HUES48 (cell line): Measurements from ENCODE around the gene ZDHHC22.
"Not testable (repeated sequence)": the region's sequence is repeated elsewhere in the genome, so short reads cannot be mapped to it uniquely, and the experiment has no call there.

Source experiments
- H3K27ac ChIP-seq: one replicate; pipeline ENCODE4 v1.7.0; 2013; ENCODE audit warnings: low read depth, low read length, inconsistent platforms
- H3K27me3 ChIP-seq: 2 replicates; pipeline ENCODE4 v1.6.1; 2013; ENCODE audit warnings: mild to moderate bottlenecking, low read length; ENCODE audit not compliant: control insufficient read depth, insufficient read depth
- H3K36me3 ChIP-seq: 2 replicates; pipeline ENCODE4 v1.6.1; 2013; ENCODE audit warnings: low read length; ENCODE audit not compliant: control insufficient read depth, insufficient read depth
- H3K4me1 ChIP-seq: 2 replicates; pipeline ENCODE4 v1.6.1; 2013; ENCODE audit warnings: mild to moderate bottlenecking, low read length; ENCODE audit not compliant: control insufficient read depth, insufficient read depth
- H3K4me3 ChIP-seq: 2 replicates; pipeline ENCODE4 v1.5.1; 2013; ENCODE audit warnings: mild to moderate bottlenecking, low read depth, low read length
- H3K9ac ChIP-seq: 2 replicates; pipeline ENCODE4 v1.6.1; 2013; ENCODE audit warnings: mild to moderate bottlenecking, low read depth, low read length, moderate library complexity
- H3K9me3 ChIP-seq: 2 replicates; pipeline ENCODE4 v1.6.1; 2013; ENCODE audit warnings: low read length; ENCODE audit not compliant: control insufficient read depth, insufficient read depth

ZDHHC22 gene

DNA sequence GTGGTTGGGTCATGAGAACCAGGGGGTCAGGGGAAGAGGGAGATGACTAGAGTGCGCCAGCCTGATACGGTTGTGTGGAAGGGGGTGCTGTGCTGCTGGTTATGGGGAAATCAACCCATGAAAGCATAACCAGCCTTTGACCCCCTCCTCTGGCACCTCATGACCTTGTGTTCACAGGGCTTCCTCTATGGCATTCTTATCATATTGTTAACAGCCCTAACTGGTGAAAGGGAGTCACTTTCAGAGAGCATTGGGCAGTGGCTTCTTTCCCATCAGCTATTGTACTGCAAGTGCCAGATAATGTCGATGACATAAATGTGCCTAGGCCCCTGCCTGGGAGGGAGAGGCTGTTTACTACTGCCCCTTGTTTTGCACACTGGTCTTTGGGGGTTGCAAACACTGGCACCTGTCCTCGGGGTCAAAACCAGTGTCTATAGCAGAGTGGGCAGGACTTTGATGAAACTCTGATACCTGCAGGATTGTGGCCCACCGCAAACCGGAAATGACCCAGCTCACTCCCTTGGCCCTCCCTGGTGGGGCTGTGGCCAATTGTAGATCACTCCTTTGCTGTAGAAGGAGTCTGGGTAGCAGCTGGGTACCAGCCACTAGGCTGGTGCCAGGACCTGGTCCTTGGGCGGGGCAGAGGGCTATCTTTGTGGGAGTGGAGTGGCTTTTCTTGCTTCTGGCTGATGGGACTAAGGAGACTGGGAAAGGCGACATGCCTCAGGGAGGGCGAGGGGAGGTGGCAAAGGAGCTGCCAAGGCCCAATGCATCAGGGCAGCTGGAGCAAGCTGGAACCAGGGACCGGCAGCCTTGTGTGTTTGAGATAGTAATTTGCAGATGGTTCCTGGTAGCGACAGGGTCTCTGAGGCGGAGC, 39.4 kb upstream of the ZDHHC22 start:
- no peak overlapping the region for H3K9ac ChIP-seq
- no peak overlapping the region for H3K27ac ChIP-seq
- peaks cover 6% of the 10 kb centered on the region; the same call in 1 of the 2 replicates for H3K27me3 ChIP-seq
- H3K4me3 ChIP-seq: peak overlapping the region; percentile 37; the same call in 1 of the 2 replicates
- H3K36me3 ChIP-seq: no peaks in the 10 kb centered on the region
- H3K9me3 ChIP-seq: no peaks in the 10 kb centered on the region
- peaks cover 7% of the 10 kb centered on the region; the same call in 1 of the 2 replicates for H3K4me1 ChIP-seq

DNA sequence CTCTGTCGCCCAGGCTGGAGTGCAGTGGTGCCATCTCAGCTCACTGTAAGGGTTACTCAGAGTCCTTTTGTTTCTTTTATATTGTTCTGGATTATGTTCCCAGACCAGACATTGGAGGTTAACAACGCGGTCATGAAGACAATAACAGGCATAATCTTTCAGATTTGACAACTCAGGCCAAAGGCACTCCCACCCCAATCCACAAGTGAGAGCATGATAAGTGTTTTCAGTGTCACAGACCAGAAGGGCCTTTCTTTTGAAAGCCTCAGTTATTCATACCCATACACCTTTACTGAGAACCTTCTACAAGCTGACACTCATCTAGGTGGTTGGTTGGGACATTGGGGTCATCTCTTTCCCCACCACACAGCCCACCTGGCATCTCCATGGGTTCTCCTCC, 37.1 kb upstream of the ZDHHC22 start:
- peaks cover 7% of the 10 kb centered on the region; the same call in 1 of the 2 replicates for H3K4me1 ChIP-seq
- no peaks in the 10 kb centered on the region for H3K36me3 ChIP-seq
- no peak overlapping the region for H3K9ac ChIP-seq
- H3K4me3 ChIP-seq: no peak overlapping the region
- no peak overlapping the region for H3K27ac ChIP-seq
- H3K9me3 ChIP-seq: no peaks in the 10 kb centered on the region
- peaks cover 6% of the 10 kb centered on the region; the same call in 1 of the 2 replicates for H3K27me3 ChIP-seq

DNA sequence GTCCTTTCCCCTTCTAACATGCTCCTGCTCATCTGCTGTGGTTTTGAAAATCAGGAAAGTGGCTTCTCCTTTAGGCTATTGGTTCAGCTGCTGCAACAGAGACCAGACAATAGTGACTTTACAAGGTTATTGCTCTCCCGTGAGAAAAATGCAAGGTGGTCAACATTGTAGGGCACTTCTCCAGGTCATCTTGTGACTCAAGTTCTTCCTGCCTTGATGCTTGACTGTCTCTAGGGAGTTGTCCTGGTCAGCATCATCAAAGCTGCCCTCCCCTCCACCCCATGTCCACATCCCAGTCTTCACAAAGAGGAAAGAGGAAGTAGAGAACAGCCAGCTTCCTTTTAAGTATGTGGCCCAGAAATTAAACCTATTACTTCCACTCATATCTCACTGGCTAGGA, 36.1 kb upstream of the ZDHHC22 start:
- peaks cover 3% of the 10 kb centered on the region; the same call in 1 of the 2 replicates for H3K27me3 ChIP-seq
- H3K9me3 ChIP-seq: no peaks in the 10 kb centered on the region
- H3K4me3 ChIP-seq: no peak overlapping the region
- peaks cover 7% of the 10 kb centered on the region; the same call in 1 of the 2 replicates for H3K4me1 ChIP-seq
- no peak overlapping the region for H3K27ac ChIP-seq
- no peaks in the 10 kb centered on the region for H3K36me3 ChIP-seq
- no peak overlapping the region for H3K9ac ChIP-seq

DNA sequence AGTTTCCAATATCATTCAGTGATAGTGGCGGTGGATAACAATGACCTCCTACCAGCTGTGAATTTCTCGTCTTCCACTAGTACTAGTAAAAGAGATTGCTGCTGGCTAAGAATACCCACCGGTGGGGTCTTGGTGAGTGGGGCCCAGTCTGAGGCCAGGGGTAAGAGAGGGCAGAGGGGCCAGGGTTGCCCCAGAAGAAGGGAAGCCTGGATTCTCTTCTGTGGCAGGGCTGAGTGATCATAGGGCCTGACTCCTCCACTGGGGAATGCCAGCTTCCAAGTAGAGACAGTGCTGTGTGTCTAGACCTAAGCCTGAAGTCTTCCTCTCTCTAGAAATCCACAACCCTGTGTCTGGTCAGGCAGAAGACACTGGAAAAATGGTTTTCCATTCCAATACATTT, 34.3 kb upstream of the ZDHHC22 start:
- H3K36me3 ChIP-seq: no peaks in the 10 kb centered on the region

DNA sequence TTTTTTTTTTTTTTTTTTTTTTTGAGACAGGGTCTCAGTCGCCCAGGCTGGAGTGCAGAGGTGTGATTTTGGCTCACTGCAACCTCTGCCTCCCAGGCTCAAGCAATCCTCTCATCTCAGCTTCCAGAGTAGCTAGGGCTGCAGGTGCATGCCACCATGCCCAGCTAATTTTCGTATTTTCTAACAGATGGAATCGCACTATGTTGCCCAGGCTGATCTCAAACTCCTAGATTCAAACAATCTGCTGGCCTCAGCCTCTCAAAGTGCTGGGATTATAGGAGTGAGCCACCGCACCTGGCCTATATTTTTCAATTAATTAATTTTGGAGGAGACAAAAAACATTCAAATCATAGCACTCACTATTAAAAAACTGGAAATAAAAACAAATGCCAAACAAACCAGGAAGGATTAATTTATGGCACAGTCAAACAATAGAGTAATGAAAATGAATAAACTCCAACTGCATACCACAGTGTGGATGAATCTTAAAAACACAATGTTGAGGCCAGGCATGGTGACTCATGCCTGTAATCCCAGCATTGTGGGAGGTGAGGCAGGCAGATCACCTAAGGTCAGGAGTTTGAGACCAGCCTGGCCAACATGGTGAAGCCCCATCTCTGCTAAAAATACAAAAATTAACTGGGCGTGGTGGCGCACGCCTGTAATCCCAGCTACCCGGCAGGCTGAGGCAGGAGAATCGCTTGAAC, 32.5 kb upstream of the ZDHHC22 start:
- not testable (repeated sequence) for H3K4me3 ChIP-seq, H3K9me3 ChIP-seq, H3K27me3 ChIP-seq, H3K36me3 ChIP-seq, H3K4me1 ChIP-seq, H3K27ac ChIP-seq, H3K9ac ChIP-seq

More for the DNA sequence above, 34.3 kb upstream of the ZDHHC22 start:
- Histone ChIP-seq H3K27ac (no peak overlapping the region), H3K27me3 (no peaks in the 10 kb centered on the region), H3K9ac (no peak overlapping the region), H3K4me1 (peaks cover 2% of the 10 kb centered on the region; the same call in 1 of the 2 replicates), H3K4me3 (no peak overlapping the region), H3K9me3 (no peaks in the 10 kb centered on the region)

DNA sequence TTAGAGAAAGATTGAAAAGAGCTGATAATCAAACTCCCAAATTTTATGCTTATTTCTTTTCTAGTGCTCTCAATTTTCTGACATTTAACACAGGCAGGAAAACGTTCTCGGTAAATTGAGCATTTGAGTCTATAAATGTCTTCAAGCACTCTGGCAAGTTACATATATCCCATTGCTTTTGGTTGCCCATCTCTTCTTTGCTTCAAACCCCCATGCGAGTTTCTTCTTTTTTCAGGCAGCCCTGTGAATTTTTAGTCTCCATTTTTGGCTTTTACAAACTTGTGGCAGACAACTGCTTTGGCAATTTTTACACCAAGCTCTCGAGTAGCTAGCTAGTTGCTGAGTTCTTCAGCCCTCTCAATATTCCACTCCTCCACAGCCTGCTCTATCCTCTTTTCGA, 31.3 kb upstream of the ZDHHC22 start:
- H3K27me3 ChIP-seq: no peaks in the 10 kb centered on the region
- peaks cover 7% of the 10 kb centered on the region; the same call in 1 of the 2 replicates for H3K9me3 ChIP-seq
- H3K27ac ChIP-seq: no peak overlapping the region
- no peak overlapping the region for H3K9ac ChIP-seq
- H3K4me3 ChIP-seq: no peak overlapping the region
- no peaks in the 10 kb centered on the region for H3K36me3 ChIP-seq
- H3K4me1 ChIP-seq: no peaks in the 10 kb centered on the region

DNA sequence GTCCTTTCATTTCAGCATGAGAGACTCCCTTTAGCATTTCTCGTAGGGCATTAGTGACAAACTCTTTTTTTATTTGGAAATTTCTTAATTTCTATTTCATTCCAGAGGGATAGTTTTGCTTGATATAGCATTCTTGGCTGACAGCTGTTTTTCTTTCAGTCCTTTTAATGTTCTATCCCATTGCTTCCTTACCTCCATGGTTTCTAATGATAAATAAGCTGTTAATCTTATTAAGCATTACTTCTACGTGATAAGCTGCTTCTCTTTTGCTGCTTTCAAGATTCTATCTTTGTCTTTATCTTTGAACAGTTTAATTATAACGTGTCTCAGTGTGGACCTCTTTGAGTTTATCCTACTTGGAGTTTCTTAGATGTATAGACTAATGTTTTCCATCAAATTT, 28.5 kb upstream of the ZDHHC22 start:
- H3K9me3 ChIP-seq: peaks cover 7% of the 10 kb centered on the region; the same call in 1 of the 2 replicates
- H3K36me3 ChIP-seq: no peaks in the 10 kb centered on the region
- no peaks in the 10 kb centered on the region for H3K4me1 ChIP-seq
- no peak overlapping the region for H3K27ac ChIP-seq
- H3K9ac ChIP-seq: no peak overlapping the region
- no peaks in the 10 kb centered on the region for H3K27me3 ChIP-seq
- no peak overlapping the region for H3K4me3 ChIP-seq

DNA sequence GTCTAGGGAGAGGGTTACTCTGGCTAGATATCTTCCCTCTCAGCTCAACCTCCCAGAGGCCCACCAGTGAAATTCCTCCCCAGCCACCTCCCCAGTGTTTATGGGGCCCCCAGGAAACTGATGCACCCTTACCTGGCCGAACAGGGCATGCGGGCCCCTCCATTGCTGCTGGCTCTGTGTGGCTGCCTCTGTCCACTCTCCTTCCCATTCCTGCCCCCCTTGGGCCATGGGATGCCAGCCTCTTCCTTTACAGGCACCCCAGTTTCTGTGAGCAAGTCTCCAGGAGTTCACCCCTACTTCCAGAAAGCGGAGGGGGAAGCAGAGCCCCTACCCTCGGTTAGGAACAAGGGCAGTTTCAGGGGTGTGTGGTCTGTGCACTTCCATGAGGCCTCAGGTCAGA, 19.4 kb upstream of the ZDHHC22 start:
- Histone ChIP-seq H3K4me1 (peaks cover 13% of the 10 kb centered on the region), H3K9ac (no peak overlapping the region), H3K27ac (no peak overlapping the region), H3K9me3 (no peaks in the 10 kb centered on the region), H3K36me3 (no peaks in the 10 kb centered on the region), H3K4me3 (no peak overlapping the region), H3K27me3 (no peaks in the 10 kb centered on the region)

DNA sequence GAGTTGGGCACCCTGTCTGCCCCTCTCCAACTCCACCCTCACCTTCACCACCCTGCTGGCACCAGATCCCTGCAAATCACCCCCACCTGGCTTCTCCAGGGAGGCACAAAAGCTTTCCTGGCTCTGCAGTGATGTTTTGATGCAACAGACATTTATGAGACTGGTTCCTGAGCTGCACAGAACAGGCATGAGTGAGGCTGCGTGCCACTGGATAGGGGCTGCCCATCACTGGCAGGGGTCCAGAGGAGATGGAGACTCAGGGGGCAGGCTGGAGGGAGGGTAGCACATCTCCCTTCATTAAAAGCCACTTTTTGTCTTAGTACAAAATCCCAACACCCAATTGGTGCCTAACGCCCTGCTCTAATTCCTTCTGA, 17.3 kb upstream of the ZDHHC22 start:
- Histone ChIP-seq H3K9ac (no peak overlapping the region), H3K27me3 (no peaks in the 10 kb centered on the region), H3K4me3 (no peak overlapping the region)

DNA sequence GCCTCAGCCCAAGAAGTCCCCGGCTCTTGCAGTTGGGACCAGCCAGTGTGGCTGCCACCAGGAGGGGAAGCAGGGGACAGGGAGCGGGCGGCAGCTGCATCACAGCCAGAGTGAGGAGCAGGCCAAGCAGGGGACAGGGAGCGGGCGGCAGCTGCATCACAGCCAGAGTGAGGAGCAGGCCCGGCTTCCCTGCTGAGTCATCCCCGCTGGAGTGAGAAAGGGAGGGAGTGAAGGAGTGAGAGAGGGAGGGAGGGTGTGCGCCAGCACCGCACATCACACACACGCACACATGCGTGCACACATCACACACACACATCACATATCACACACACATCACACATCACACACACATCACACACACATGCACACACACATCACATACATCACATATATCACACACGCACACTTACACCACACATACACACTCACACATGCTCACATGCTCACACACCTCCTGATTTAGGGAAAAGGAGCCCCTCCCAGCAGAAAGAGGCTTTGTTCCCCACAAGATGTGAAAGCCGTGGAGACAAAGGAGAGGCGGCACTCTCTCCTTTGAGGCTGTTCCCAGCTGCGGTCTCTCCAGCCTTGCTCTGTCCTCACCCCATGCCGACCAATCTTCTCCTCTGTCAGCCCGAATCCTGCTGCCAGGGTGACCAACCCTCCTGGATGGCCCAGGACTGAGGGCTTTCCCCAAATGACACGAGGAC, 16.7 kb upstream of the ZDHHC22 start:
- H3K36me3 ChIP-seq: no peaks in the 10 kb centered on the region
- no peak overlapping the region for H3K27ac ChIP-seq
- H3K27me3 ChIP-seq: no peaks in the 10 kb centered on the region
- H3K9ac ChIP-seq: no peak overlapping the region
- no peaks in the 10 kb centered on the region for H3K9me3 ChIP-seq
- H3K4me1 ChIP-seq: peaks cover 13% of the 10 kb centered on the region
- H3K4me3 ChIP-seq: no peak overlapping the region

More for the DNA sequence above, 17.3 kb upstream of the ZDHHC22 start:
- Histone ChIP-seq H3K27ac (no peak overlapping the region), H3K36me3 (no peaks in the 10 kb centered on the region), H3K4me1 (peaks cover 13% of the 10 kb centered on the region), H3K9me3 (no peaks in the 10 kb centered on the region)
